HG02642 (cell line): Measurements from ENCODE around the gene LPGAT1.
"Not testable (repeated sequence)": the region's sequence is repeated elsewhere in the genome, so short reads cannot be mapped to it uniquely, and the experiment has no call there.

Experiments
- ATAC-seq: cut with Tn5 transposase; IDR thresholded peaks from one replicate; pipeline ENCODE4 v1.9.1; 2021; ENCODE audit warnings: mild to moderate bottlenecking; ENCODE audit not compliant: unreplicated experiment, poor library complexity

Gene LPGAT1

GRCh38 chr1:211710566-211711314, 119.8 kb downstream of the LPGAT1 start:
- ATAC-seq = no peak

DNA sequence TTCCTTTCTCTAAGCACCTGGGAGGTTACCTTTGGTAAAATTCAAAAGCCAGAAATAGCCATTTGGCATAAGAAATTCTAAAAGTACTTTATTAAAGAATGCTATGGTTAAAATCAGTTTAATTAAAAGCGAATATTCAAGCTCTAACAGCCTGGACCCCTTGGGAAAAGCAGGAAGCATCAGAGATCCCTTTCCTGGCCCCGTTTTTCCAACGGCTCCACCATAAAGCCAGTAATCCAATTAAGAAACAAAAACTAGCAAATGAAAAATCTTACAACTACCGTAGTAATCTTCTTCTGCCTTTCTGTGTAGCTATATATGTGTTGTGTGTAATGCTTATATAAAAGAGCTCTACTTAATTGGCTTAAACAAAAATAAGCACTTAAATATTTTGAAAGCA, 121.6 kb downstream of the LPGAT1 start:
- no peak for ATAC-seq

DNA sequence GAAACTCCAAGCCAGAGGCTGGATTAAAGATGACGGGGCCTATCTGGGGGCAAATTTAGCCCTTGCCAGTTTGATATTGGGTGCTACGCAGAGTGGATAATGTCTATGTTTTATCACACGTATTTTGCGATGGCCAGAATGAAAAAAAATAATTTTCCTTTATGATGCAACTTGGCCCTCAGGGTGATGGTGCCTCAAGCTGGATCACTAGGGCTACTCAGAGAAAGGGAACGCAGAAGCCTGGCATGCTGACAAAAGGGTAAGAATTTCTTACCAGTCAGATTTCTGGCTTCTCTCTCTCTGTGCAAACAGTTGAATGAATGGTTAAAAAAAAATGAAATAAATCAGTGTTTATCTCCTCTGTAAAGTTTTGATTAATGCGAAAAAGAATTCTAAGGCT, 122.6 kb downstream of the LPGAT1 start:
- no peak for ATAC-seq

GRCh38 chr1:211705467-211706091, 125.0 kb downstream of the LPGAT1 start:
- no peak for ATAC-seq

DNA sequence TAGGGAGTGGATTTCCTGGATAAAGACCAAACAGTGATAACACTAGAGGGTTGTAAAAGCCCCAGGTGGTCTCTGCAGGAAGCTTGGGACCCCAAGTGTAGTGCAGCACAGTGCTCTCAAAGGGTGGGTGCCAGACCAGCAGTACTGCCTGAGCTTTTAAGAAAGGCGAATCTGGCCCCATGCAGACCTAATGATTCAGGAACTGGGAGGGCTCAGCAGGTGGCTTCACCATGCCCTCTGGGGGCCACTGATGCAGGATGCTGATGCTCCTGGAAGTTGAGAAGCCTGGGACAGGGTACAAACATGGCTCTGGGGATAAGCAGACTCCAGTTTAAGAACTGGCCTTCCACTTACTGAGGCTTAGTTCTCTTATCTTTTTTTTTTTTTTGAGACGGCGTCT, 126.0 kb downstream of the LPGAT1 start:
- no peak for ATAC-seq

DNA sequence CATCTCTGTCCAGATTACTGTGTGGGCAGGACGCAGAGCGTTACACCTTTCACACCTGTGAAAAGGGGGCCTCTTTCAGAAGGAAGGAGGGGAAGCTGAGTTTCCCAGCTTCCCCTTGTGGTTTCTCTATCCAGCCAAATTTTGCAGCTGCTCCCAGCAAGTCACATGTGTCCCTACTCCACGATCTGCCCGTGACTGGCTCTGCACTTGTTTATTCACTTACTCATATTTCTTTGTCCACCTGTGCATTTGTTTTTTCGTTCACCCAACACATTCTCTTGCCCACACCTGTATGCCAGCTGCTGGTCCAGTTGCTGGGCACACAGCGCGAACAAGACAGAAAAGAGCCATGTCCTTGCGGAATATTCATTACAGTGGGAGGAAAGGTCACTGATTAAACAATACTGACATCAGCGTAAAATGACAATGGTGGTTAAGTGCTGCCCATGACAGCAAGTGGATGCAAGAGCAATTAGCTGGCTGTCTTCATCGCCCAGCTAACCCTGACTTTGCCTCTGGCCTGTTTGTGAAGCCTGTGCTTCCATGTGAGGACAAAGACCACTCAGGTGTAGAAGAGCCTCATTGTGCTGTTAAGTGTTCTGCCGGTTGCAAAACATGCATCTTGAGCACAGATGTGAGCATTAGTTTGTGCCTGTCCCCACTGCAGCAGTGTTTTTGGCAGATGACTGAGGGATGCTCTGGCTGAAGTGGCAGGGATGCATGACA, 126.6 kb downstream of the LPGAT1 start:
- no peak for ATAC-seq

DNA sequence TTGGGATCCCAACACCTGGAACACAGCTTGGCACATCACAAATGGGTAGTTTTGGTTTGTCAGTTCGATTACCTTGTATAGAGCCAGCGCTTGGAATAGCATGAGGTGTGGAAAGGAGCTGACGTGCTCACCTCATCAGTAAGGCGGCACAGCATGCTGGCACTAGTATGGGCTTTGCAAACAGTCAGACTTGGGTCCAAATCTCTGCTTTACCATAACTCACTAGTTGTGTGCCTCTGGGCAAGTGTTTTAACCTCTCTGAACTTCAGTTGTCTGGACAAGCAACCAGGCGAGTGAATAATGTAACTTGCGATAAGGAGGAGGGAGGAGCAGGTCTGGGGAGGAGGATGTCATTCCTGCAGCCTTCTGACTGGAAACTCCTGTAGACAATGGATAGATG, 128.8 kb downstream of the LPGAT1 start:
- ATAC-seq = no peak

DNA sequence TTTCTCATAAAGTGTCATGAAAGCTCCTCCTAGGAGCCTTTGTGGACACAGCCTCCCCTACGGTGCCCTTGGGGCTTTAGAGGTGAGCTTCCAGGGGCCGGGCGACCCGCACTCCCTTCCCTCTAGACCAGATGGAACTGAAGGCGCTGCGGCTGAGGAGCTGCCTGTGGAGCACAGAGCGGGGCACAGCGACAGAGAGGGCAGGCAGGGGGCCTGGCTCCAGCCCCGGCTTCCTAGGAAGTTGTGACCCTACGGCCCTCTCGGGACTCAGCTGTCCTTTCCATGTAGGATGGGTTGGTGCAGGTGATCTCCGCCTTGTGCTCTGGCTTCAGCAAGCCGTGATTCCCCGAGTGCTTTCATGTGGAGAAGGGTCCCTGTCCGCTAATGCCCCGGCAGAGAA, 131.5 kb downstream of the LPGAT1 start:
- ATAC-seq = no peak

GRCh38 chr1:211698161-211699026, 132.2 kb downstream of the LPGAT1 start:
- ATAC-seq = peak; percentile 64

GRCh38 chr1:211697356-211697755, 133.2 kb downstream of the LPGAT1 start:
- peak; percentile 74 for ATAC-seq

DNA sequence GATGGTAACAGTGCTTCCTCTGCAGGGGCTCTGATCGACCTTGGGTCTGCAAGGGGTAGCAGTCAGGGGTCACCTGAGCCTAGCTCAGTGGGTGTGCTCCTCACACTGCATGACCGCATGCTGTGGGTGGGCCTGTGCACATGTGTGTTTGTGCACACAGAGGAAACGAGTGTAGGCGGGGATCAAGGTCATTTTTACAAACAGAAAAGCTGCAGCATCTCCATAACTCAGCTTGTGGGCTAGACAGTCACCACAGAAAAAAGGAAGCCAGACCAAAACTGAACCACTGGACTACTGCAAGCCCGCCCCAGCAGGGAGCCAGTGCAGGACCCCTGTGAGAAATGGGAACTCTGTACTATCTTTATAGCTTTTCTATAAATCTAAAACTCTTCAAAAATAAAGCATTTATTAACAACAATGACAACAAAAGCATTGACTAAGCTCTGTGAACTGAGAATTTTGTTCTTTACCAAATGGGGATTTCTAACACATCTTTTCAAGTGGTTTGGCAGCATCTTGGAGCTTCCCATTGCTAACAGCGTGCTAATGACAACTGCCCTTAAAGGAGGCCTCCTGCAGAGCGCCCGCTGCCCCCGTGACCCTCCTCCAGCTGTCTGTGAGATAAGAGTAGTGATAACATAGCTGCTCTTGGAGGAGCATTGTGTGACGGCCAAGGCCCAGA, 135.3 kb downstream of the LPGAT1 start:
- peak; percentile 49 for ATAC-seq

DNA sequence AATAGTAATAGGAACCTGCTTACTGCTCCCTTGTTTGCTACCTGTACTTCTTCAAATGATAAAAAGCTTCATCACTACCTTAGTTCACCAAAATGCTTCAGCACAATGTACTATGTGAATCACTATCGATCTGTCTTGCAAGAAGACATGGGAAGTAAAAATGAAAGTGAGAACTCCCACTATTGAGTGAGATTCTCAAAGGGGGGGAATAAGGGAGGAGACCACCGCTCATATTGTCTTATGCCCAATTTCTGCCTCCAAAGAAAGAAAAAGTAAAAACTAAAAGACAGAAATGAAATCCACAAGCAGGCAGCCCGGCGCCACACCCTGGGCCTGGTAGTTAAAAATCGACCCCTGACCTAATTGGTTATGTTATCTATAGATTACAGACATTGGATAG, 136.7 kb downstream of the LPGAT1 start:
- ATAC-seq = not testable (repeated sequence)
